ENCODE results near the gene CHCHD6.

CHCHD6 gene

GRCh38 chr3:126677862-126678503 lies 26.1 kb upstream of the CHCHD6 start:
- in situ Hi-C loops (cut with HindIII; ENCODE audit: low pct_unique_long_range_greater_than_20kb, low sequenced_read_pairs): no loop called here

GRCh38 chr3:126678693-126679317 lies 25.2 kb upstream of the CHCHD6 start:
- no peak for TF ChIP-seq JUND (IDR thresholded peaks at IDR 0.05; ENCODE audit: low read depth)
- no peak for DNase-seq (ENCODE audit: low read depth in 1 of 2, low spot score in 1 of 2)
- in situ Hi-C loops (cut with HindIII; ENCODE audit: low pct_unique_long_range_greater_than_20kb, low sequenced_read_pairs): no loop called here

More at GRCh38 chr3:126677862-126678503, 26.1 kb upstream of the CHCHD6 start:
- no peak for TF ChIP-seq JUND (IDR thresholded peaks at IDR 0.05; ENCODE audit: low read depth)
- no peak for DNase-seq (ENCODE audit: low read depth in 1 of 2, low spot score in 1 of 2)

GRCh38 chr3:126679318-126679751 lies 24.7 kb upstream of the CHCHD6 start:
- TF ChIP-seq JUND (IDR thresholded peaks at IDR 0.05; ENCODE audit: low read depth): no peak
- DNase-seq (ENCODE audit: low read depth in 1 of 2, low spot score in 1 of 2): peak; percentile 70 to 81
- in situ Hi-C loops (cut with HindIII; ENCODE audit: low pct_unique_long_range_greater_than_20kb, low sequenced_read_pairs): no loop called here

- no peak for DNase-seq (ENCODE audit: low read depth in 1 of 2, low spot score in 1 of 2)
- TF ChIP-seq JUND (IDR thresholded peaks at IDR 0.05; ENCODE audit: low read depth): no peak
- in situ Hi-C loops (cut with HindIII; ENCODE audit: low pct_unique_long_range_greater_than_20kb, low sequenced_read_pairs): no loop called here
These were observed 24.0 kb upstream of the CHCHD6 start for GRCh38 chr3:126679831-126680666.

- in situ Hi-C loops (cut with HindIII; ENCODE audit: low pct_unique_long_range_greater_than_20kb, low sequenced_read_pairs): no loop called here
These were observed 23.4 kb upstream of the CHCHD6 start for GRCh38 chr3:126680667-126681055.

GRCh38 chr3:126682009-126682408 lies 22.0 kb upstream of the CHCHD6 start:
- no peak for DNase-seq (ENCODE audit: low read depth in 1 of 2, low spot score in 1 of 2)
- no peak for TF ChIP-seq JUND (IDR thresholded peaks at IDR 0.05; ENCODE audit: low read depth)
- in situ Hi-C loops (cut with HindIII; ENCODE audit: low pct_unique_long_range_greater_than_20kb, low sequenced_read_pairs): no loop called here

More at GRCh38 chr3:126680667-126681055, 23.4 kb upstream of the CHCHD6 start:
- DNase-seq (ENCODE audit: low read depth in 1 of 2, low spot score in 1 of 2): no peak
- no peak for TF ChIP-seq JUND (IDR thresholded peaks at IDR 0.05; ENCODE audit: low read depth)

- no peak for TF ChIP-seq JUND (IDR thresholded peaks at IDR 0.05; ENCODE audit: low read depth)
- DNase-seq (ENCODE audit: low read depth in 1 of 2, low spot score in 1 of 2): no peak
- in situ Hi-C loops (cut with HindIII; ENCODE audit: low pct_unique_long_range_greater_than_20kb, low sequenced_read_pairs): no loop called here
These were observed 21.0 kb upstream of the CHCHD6 start for GRCh38 chr3:126683069-126683468.

GRCh38 chr3:126684218-126684751 lies 19.8 kb upstream of the CHCHD6 start:
- in situ Hi-C loops (cut with HindIII; ENCODE audit: low pct_unique_long_range_greater_than_20kb, low sequenced_read_pairs): no loop called here
- no peak for TF ChIP-seq JUND (IDR thresholded peaks at IDR 0.05; ENCODE audit: low read depth)
- no peak for DNase-seq (ENCODE audit: low read depth in 1 of 2, low spot score in 1 of 2)

GRCh38 chr3:126685021-126685420 lies 19.0 kb upstream of the CHCHD6 start:
- in situ Hi-C loops (cut with HindIII; ENCODE audit: low pct_unique_long_range_greater_than_20kb, low sequenced_read_pairs): no loop called here
- TF ChIP-seq JUND (IDR thresholded peaks at IDR 0.05; ENCODE audit: low read depth): no peak
- DNase-seq (ENCODE audit: low read depth in 1 of 2, low spot score in 1 of 2): no peak

GRCh38 chr3:126685493-126685892 lies 18.5 kb upstream of the CHCHD6 start:
- in situ Hi-C loops (cut with HindIII; ENCODE audit: low pct_unique_long_range_greater_than_20kb, low sequenced_read_pairs): no loop called here
- no peak for TF ChIP-seq JUND (IDR thresholded peaks at IDR 0.05; ENCODE audit: low read depth)
- no peak for DNase-seq (ENCODE audit: low read depth in 1 of 2, low spot score in 1 of 2)

GRCh38 chr3:126691765-126692164 lies 12.3 kb upstream of the CHCHD6 start:
- no peak for TF ChIP-seq JUND (IDR thresholded peaks at IDR 0.05; ENCODE audit: low read depth)

GRCh38 chr3:126692858-126693257 lies 11.2 kb upstream of the CHCHD6 start:
- in situ Hi-C loops (cut with HindIII; ENCODE audit: low pct_unique_long_range_greater_than_20kb, low sequenced_read_pairs): no loop called here
- no peak for TF ChIP-seq JUND (IDR thresholded peaks at IDR 0.05; ENCODE audit: low read depth)
- no peak for DNase-seq (ENCODE audit: low read depth in 1 of 2, low spot score in 1 of 2)

More at GRCh38 chr3:126691765-126692164, 12.3 kb upstream of the CHCHD6 start:
- no peak for DNase-seq (ENCODE audit: low read depth in 1 of 2, low spot score in 1 of 2)
- in situ Hi-C loops (cut with HindIII; ENCODE audit: low pct_unique_long_range_greater_than_20kb, low sequenced_read_pairs): no loop called here
